ENCODE results near the gene AGGF1. TPM values are rescaled to one million over a fixed set of nuclear protein-coding genes. Genes with fewer than 3 reads are reported as not detected.

AGGF1 gene
- total and polyA plus RNA-seq, 2 donors from 2014 or later = 10.5 to 23.0 TPM

Other genes starting within 250 kb of the AGGF1 start
- gene F2RL1, start 211.4 kb upstream of the AGGF1 start, total RNA-seq = 51.9 TPM
- gene F2RL1, start 211.4 kb upstream of the AGGF1 start, polyA plus RNA-seq (ENCODE audit: insufficient read depth, low read depth, low replicate concordance) = 24.5 TPM
- 1.2 TPM for gene S100Z, start 180.4 kb upstream of the AGGF1 start, total RNA-seq
- 0.69 TPM for gene S100Z, start 180.4 kb upstream of the AGGF1 start, polyA plus RNA-seq (ENCODE audit: insufficient read depth, low read depth, low replicate concordance)
- gene CRHBP, start 77.4 kb upstream of the AGGF1 start, total RNA-seq = 8.6 TPM
- 67.7 TPM for gene CRHBP, start 77.4 kb upstream of the AGGF1 start, polyA plus RNA-seq (ENCODE audit: insufficient read depth, low read depth, low replicate concordance)
- 20.7 TPM for gene ZBED3, start 56.9 kb downstream of the AGGF1 start, total RNA-seq
- 8.9 TPM for gene ZBED3, start 56.9 kb downstream of the AGGF1 start, polyA plus RNA-seq (ENCODE audit: insufficient read depth, low read depth, low replicate concordance)
- gene PDE8B, start 180.3 kb downstream of the AGGF1 start, total RNA-seq = 4.5 TPM
- 3.7 TPM for gene PDE8B, start 180.3 kb downstream of the AGGF1 start, polyA plus RNA-seq (ENCODE audit: insufficient read depth, low read depth, low replicate concordance)

All from kidney (tissue), 2 donors.